Neuronal stem cell (in vitro differentiated cells): ENCODE measurements around the gene ZNF385C.

ENCODE experiments used
- DNase-seq: peaks from one replicate; pipeline ENCODE4 v3.0.0-alpha.2; 2013; ENCODE audit warnings: low spot score
- H2AFZ ChIP-seq: one replicate; pipeline ENCODE4 v1.6.1; 2013; ENCODE audit warnings: mild to moderate bottlenecking, low read length, inconsistent platforms
- H2AK5ac ChIP-seq: 2 replicates; pipeline ENCODE4 v1.6.1; 2013; ENCODE audit warnings: low read depth, mild to moderate bottlenecking, inconsistent platforms, low read length, moderate library complexity, mixed read lengths
- H2BK120ac ChIP-seq: 2 replicates; pipeline ENCODE4 v1.6.1; 2013; ENCODE audit warnings: low read depth, mild to moderate bottlenecking, inconsistent platforms, low read length, moderate library complexity, mixed read lengths
- H2BK12ac ChIP-seq: one replicate; pipeline ENCODE4 v1.6.1; 2013; ENCODE audit warnings: low read length, inconsistent platforms
- H2BK15ac ChIP-seq: 2 replicates; pipeline ENCODE4 v1.6.1; 2013; ENCODE audit warnings: mild to moderate bottlenecking, low read length, inconsistent platforms, mixed read lengths
- H2BK5ac ChIP-seq: one replicate; pipeline ENCODE4 v1.6.1; 2013; ENCODE audit warnings: inconsistent platforms, mild to moderate bottlenecking, low read length, moderate library complexity
- H3K14ac ChIP-seq: one replicate; pipeline ENCODE4 v1.6.1; 2013; ENCODE audit warnings: low read length, inconsistent platforms
- H3K18ac ChIP-seq: 2 replicates; pipeline ENCODE4 v1.6.1; 2013; ENCODE audit warnings: low read length, inconsistent platforms
- H3K23ac ChIP-seq: 2 replicates; pipeline ENCODE4 v1.6.1; 2013; ENCODE audit warnings: low read depth, mild to moderate bottlenecking, mixed read lengths, low read length, inconsistent platforms; ENCODE audit not compliant: poor library complexity
- H3K27ac ChIP-seq: replicated peaks from 3 replicates; pipeline ENCODE4 v1.5.1; 2013; ENCODE audit warnings: low read length, inconsistent platforms
- H3K27me3 ChIP-seq, 3 experiments: 2 replicates each; pipeline ENCODE4 v1.6.1; 2013; ENCODE audit warnings: low read length in 3 of 3, mild to moderate bottlenecking in 2 of 3, inconsistent platforms in 1 of 3, low read depth in 1 of 3, mixed read lengths in 1 of 3, moderate library complexity in 1 of 3; ENCODE audit not compliant: control insufficient read depth in 3 of 3, insufficient read depth in 3 of 3
- H3K36me3 ChIP-seq, 2 donors: replicated peaks in 1 of 2; 2 replicates each; pipeline ENCODE4 v1.6.1; 2013; ENCODE audit warnings: low read length in 2 of 2; ENCODE audit not compliant: control insufficient read depth in 2 of 2, insufficient read depth in 2 of 2
- H3K4ac ChIP-seq: 2 replicates; pipeline ENCODE4 v1.6.1; 2013; ENCODE audit warnings: inconsistent platforms, mild to moderate bottlenecking, low read length, moderate library complexity
- H3K4me1 ChIP-seq, 2 donors: 1 replicate in 1 of 2; 2 replicates in 1 of 2; pipeline ENCODE4 v1.6.1; 2013; ENCODE audit warnings: low read length in 2 of 2, low read depth in 1 of 2; ENCODE audit not compliant: control insufficient read depth in 2 of 2, insufficient read depth in 1 of 2
- H3K4me2 ChIP-seq: one replicate; pipeline ENCODE4 v1.6.1; 2013; ENCODE audit warnings: mild to moderate bottlenecking, low read length, inconsistent platforms; ENCODE audit not compliant: insufficient read depth, poor library complexity, severe bottlenecking
- H3K4me3 ChIP-seq, 2 donors: 2 replicates each; pipeline ENCODE4 v1.5.1; 2013; ENCODE audit warnings: low read length in 2 of 2, mild to moderate bottlenecking in 2 of 2, inconsistent platforms in 1 of 2, moderate library complexity in 1 of 2
- H3K79me1 ChIP-seq: one replicate; pipeline ENCODE4 v1.6.1; 2013; ENCODE audit warnings: low read depth, mild to moderate bottlenecking, inconsistent platforms, low read length, moderate library complexity
- H3K9ac ChIP-seq: one replicate; pipeline ENCODE4 v1.6.1; 2013; ENCODE audit warnings: mild to moderate bottlenecking, low read depth, low read length, inconsistent platforms; ENCODE audit not compliant: poor library complexity
- H3K9me3 ChIP-seq, 2 donors: replicated peaks in 1 of 2; 2 replicates each; pipeline versions ENCODE3 to v1.6.1; 2013; ENCODE audit warnings: low read length in 2 of 2, mild to moderate bottlenecking in 2 of 2, inconsistent platforms in 1 of 2, low read depth in 1 of 2, mixed read lengths in 1 of 2, moderate library complexity in 1 of 2; ENCODE audit not compliant: control insufficient read depth in 2 of 2, insufficient read depth in 1 of 2
- H4K8ac ChIP-seq: one replicate; pipeline ENCODE4 v1.6.1; 2013; ENCODE audit warnings: low read depth, mild to moderate bottlenecking, inconsistent platforms, low read length, moderate library complexity
- H4K91ac ChIP-seq: one replicate; pipeline ENCODE4 v1.6.1; 2013; ENCODE audit warnings: low read length, low read depth, mild to moderate bottlenecking, inconsistent platforms; ENCODE audit not compliant: poor library complexity
- WGBS, 2 donors: extraction: QIAGEN DNeasy Blood & Tissue Kit; methylation state at CpG; one replicate each; pipeline ENCODE4 v1.1.7; 2013; ENCODE audit warnings: missing lambda C conversion rate in 2 of 2, mixed read lengths in 1 of 2; ENCODE audit not compliant: insufficient read length in 2 of 2, insufficient replicate concordance in 1 of 2; ENCODE audit errors: extremely low coverage in 2 of 2; 5-methylcytosine and 5-hydroxymethylcytosine counted together

ZNF385C gene

GRCh38 chr17:42002175-42002791 lies 96.0 kb downstream of the ZNF385C start:
- H3K4me2 ChIP-seq = no peak overlapping the region
- no peak for DNase-seq

GRCh38 chr17:42001729-42002128 lies 96.5 kb downstream of the ZNF385C start:
- Histone ChIP-seq H3K36me3 (peaks cover 26 to 77% of the 10 kb centered on the region in 2 donors), H4K91ac (no peak overlapping the region), H3K4me1 (peaks cover 0 to 4% of the 10 kb centered on the region in 2 donors)

More at GRCh38 chr17:42002175-42002791, 96.0 kb downstream of the ZNF385C start:
- no CpG with 5 or more reads among the region's 7 CpGs for WGBS, 2 donors
- Histone ChIP-seq H3K18ac (no peak overlapping the region), H2BK120ac (no peak overlapping the region), H3K27me3 (no peaks in the 10 kb centered on the region), H2AK5ac (no peak overlapping the region), H2AFZ (no peak overlapping the region), H3K4me1 (peaks cover 0 to 4% of the 10 kb centered on the region in 2 donors), H3K14ac (no peak overlapping the region), H3K4ac (no peak overlapping the region), H2BK5ac (no peak overlapping the region), H3K27ac (no peak overlapping the region), H3K36me3 (peaks cover 22 to 75% of the 10 kb centered on the region in 2 donors), H4K91ac (no peak overlapping the region), H4K8ac (no peak overlapping the region), H3K9me3 (no peaks in the 10 kb centered on the region), H3K23ac (no peak overlapping the region), H2BK15ac (no peak overlapping the region), H3K9ac (no peak overlapping the region), H2BK12ac (no peak overlapping the region), H3K4me3 (no peak overlapping the region), H3K79me1 (no peaks in the 10 kb centered on the region)

GRCh38 chr17:42000413-42001133 lies 97.7 kb downstream of the ZNF385C start:
- H2AK5ac ChIP-seq = no peak overlapping the region
- H3K14ac ChIP-seq = no peak overlapping the region
- peaks cover 32 to 88% of the 10 kb centered on the region in 2 donors for H3K36me3 ChIP-seq
- no peak overlapping the region for H4K91ac ChIP-seq
- no peak overlapping the region for H3K4me3 ChIP-seq
- no CpG with 5 or more reads among the region's 3 CpGs for WGBS, 2 donors
- H3K27me3 ChIP-seq = no peaks in the 10 kb centered on the region
- no peak overlapping the region for H3K9ac ChIP-seq
- H2BK5ac ChIP-seq = no peak overlapping the region
- no peak overlapping the region for H4K8ac ChIP-seq
- no peak overlapping the region for H2BK12ac ChIP-seq
- H3K9me3 ChIP-seq = no peaks in the 10 kb centered on the region
- no peak overlapping the region for H3K23ac ChIP-seq
- H2BK120ac ChIP-seq = no peak overlapping the region
- H3K79me1 ChIP-seq = no peaks in the 10 kb centered on the region
- no peak overlapping the region for H3K4ac ChIP-seq
- H3K18ac ChIP-seq = no peak overlapping the region
- H3K4me1 ChIP-seq = peaks cover 0 to 4% of the 10 kb centered on the region in 2 donors
- no peak overlapping the region for H3K27ac ChIP-seq
- no peak overlapping the region for H2BK15ac ChIP-seq
- H3K4me2 ChIP-seq = no peak overlapping the region
- no peak for DNase-seq
- H2AFZ ChIP-seq = no peak overlapping the region

More at GRCh38 chr17:42001729-42002128, 96.5 kb downstream of the ZNF385C start:
- no peak overlapping the region for H2AK5ac ChIP-seq
- no peak overlapping the region for H2BK15ac ChIP-seq
- H4K8ac ChIP-seq = no peak overlapping the region
- H3K18ac ChIP-seq = no peak overlapping the region
- H2AFZ ChIP-seq = no peak overlapping the region
- no peaks in the 10 kb centered on the region for H3K27me3 ChIP-seq
- H3K14ac ChIP-seq = no peak overlapping the region
- H3K27ac ChIP-seq = no peak overlapping the region
- no peak overlapping the region for H3K4me3 ChIP-seq
- H3K4ac ChIP-seq = no peak overlapping the region
- H3K79me1 ChIP-seq = no peaks in the 10 kb centered on the region
- H3K4me2 ChIP-seq = no peak overlapping the region
- H2BK5ac ChIP-seq = no peak overlapping the region
- H3K23ac ChIP-seq = no peak overlapping the region
- no peaks in the 10 kb centered on the region for H3K9me3 ChIP-seq
- DNase-seq = no peak
- H3K9ac ChIP-seq = no peak overlapping the region
- no peak overlapping the region for H2BK120ac ChIP-seq
- no CpG with 5 or more reads among the region's 2 CpGs for WGBS, 2 donors
- H2BK12ac ChIP-seq = no peak overlapping the region

GRCh38 chr17:41998497-41998896 lies 99.8 kb downstream of the ZNF385C start:
- Histone ChIP-seq H3K4me1 (peaks cover 0 to 4% of the 10 kb centered on the region in 2 donors), H4K91ac (no peak overlapping the region), H3K9ac (no peak overlapping the region), H3K79me1 (no peaks in the 10 kb centered on the region), H3K4ac (no peak overlapping the region), H2AFZ (no peak overlapping the region), H2BK15ac (no peak overlapping the region), H3K4me2 (no peak overlapping the region), H3K14ac (no peak overlapping the region), H3K9me3 (no peaks in the 10 kb centered on the region), H2BK5ac (no peak overlapping the region), H2BK120ac (no peak overlapping the region), H4K8ac (no peak overlapping the region), H3K4me3 (no peak overlapping the region), H3K36me3 (peaks cover 38 to 94% of the 10 kb centered on the region in 2 donors), H3K27me3 (no peaks in the 10 kb centered on the region), H3K18ac (no peak overlapping the region), H3K23ac (no peak overlapping the region), H2BK12ac (no peak overlapping the region), H2AK5ac (no peak overlapping the region), H3K27ac (no peak overlapping the region)
- no peak for DNase-seq
- WGBS, 2 donors = no CpG with 5 or more reads among the region's 2 CpGs
